Cardiac atrium fibroblast (primary cell): ENCODE results near the gene VSIG10L. TPM values are rescaled to one million over a fixed set of nuclear protein-coding genes. Genes with fewer than 3 reads are reported as not detected.

Experiments
- total RNA-seq: library from RNA; depleted of rRNA; stranded (reverse); fragments of >200 nt; gene quantifications from 2 replicates; pipeline ENCODE4 v1.2.3, GENCODE V29; 2015

Gene VSIG10L
- total RNA-seq, result 0.18 and 0.49 TPM in 2 replicates

GRCh38 chr19:51341976-51342580 lies at the start of gene VSIG10L:
TSS of gene VSIG10L (minus strand) at chr19:51342139. CDS start at chr19:51342124, 15 bp downstream.

GRCh38 chr19:51387924-51388389 lies 46.0 kb upstream of the VSIG10L start, which contains the start of gene LIM2:
TSS of gene LIM2 (minus strand) at chr19:51387974. CDS start at chr19:51387443, 531 bp downstream.

GRCh38 chr19:51372649-51373504 lies 30.9 kb upstream of the VSIG10L start, which contains the start of gene NKG7:
TSS of gene NKG7 (minus strand) at chr19:51372654. CDS start at chr19:51372535, 119 bp downstream.

DNA sequence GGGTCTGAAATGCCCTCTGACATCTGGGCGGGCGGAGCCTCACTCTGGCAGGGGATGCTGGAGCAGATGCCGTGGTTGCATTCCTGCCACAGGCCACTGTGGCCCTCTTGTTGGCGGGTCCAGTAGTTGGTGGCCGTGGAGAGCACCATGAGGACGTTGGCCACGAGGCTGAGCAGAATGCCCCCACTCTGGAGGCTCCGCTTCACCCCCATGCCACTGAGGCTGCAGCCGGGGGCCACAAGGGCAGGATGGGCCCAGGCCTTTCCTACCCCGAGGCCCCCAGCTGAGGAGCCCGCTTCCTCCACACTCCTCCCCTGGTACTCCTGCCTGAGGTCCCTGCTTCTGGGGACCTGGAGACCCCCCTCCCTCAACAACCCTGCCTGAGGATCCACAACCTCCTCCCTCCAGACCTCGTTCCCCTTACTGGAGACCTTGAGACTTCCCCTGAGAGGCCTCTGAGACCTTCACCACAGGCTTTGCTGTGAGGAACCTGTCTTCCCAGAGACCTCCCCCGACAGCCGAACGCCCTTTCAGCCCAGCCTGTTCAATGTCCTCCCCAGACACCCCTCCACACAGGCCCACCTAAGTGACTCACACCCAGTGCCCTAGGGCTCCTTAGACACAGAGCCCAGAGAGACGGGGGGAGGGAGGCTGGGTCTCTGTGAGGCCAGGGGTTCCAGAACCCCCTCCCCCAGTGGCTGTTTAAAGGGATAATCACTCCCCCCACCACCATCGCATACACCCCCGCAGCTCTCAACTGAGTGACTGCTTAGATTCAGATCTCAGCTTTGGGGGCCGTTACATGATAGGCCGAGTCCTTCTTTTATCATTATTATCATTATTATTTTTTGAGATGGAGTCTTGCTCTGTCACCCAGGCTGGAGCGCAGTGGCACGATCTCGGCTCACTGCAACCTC lies 26.7 kb upstream of the VSIG10L start, which contains the start of gene CLDND2:
Gene CLDND2, minus strand, starts transcription at position 638 of the 917 bp plus-strand sequence. Its CDS starts 426 bp downstream, at position 212.

DNA sequence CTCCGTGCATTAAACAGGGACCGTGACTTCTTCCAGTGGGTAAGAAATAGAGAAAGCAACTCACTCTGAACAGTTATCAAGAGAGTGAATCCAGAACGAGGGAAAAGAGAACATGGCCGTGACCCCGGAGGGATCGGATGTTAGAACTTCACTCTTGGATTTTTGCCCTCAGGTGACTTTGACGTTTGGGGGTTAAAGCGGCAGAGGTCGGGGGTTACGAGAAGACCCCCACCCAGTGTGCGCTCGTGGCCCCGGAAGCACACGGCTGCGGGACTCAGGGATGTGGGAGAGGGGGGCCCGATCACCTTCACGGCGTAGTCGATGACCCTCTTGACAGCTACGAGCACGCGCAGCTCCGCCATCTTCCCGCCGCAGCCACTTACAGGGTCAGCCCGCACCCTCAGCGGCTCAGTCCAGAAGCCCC lies 24.0 kb upstream of the VSIG10L start, which contains the start of gene ETFB:
Gene ETFB, minus strand, starts transcription at position 424 of the 424 bp plus-strand sequence. Its CDS starts 62 bp downstream, at position 362.

DNA sequence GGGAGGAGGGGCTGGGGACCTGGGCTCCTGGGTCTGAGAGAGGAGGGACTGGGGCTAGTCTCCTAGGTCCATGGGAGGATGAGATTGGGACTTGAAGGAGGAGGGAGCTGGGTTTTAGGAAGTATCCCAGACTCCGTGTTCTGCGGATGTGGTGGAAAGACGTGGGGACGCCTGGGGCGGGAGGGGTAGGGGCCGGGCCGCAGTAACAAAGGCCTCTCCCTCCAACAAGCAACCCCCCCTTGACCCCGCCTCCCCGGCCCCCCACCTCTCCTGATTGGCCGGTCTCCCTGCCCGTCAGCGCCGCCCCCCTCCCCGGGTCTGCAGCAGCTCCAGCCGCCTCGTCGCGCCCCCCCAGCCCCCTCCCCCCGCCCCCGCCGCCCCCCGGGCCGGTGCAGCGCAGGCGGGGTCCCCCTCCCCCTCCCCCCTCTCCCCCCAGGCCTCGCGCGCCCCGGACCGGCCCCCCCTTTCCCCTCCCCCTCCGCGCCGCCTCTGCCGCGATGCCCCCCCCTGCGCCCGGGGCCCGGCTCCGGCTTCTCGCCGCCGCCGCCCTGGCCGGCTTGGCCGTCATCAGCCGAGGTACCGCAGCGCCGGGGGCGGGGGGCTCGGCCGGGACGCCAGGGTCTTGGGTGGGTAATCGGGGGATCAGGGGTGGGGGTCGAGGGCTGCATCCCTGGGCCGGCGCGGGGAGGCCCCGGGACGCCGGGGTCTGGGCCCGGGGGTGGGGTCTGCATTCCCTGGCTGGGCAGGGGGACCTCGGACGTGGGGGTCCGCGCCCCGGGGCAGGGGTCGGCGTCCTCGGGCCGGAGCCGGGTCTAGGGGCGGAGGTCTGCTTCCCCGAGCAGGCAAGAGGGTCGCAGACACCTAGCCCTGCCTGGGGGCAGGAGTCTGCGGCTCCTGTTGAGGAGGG lies 30.3 kb downstream of the VSIG10L start, which contains the start of gene IGLON5:
Gene IGLON5, plus strand, starts transcription at position 294 of the 907 bp plus-strand sequence. Its CDS starts 204 bp downstream, at position 498.

Other genes starting within 250 kb of the VSIG10L start
- gene CTU1, start 233.7 kb downstream of the VSIG10L start, total RNA-seq, result 8.3 and 12.5 TPM in 2 replicates
- gene SIGLEC9, start 217.2 kb downstream of the VSIG10L start, total RNA-seq, result not detected in 2 replicates
- gene SIGLEC7, start 199.8 kb downstream of the VSIG10L start, total RNA-seq, result not detected in 2 replicates
- gene CD33, start 117.1 kb downstream of the VSIG10L start, total RNA-seq, result not detected in 2 replicates
- not detected in 2 replicates for gene SIGLECL1, start 91.1 kb downstream of the VSIG10L start, total RNA-seq
- 0.32 and 0.90 TPM in 2 replicates for gene IGLON5, start 30.5 kb downstream of the VSIG10L start, total RNA-seq
- gene ETFB, start 24.2 kb upstream of the VSIG10L start, total RNA-seq, result 153 and 165 TPM in 2 replicates
- gene CLDND2, start 26.9 kb upstream of the VSIG10L start, total RNA-seq, result not detected in 2 replicates
- gene NKG7, start 30.5 kb upstream of the VSIG10L start, total RNA-seq, result not detected in 2 replicates
- not detected in 2 replicates for gene LIM2, start 45.8 kb upstream of the VSIG10L start, total RNA-seq
- not detected in 2 replicates for gene C19orf84, start 48.5 kb upstream of the VSIG10L start, total RNA-seq
- gene SIGLEC10, start 75.5 kb upstream of the VSIG10L start, total RNA-seq, result not detected in 2 replicates
- gene SIGLEC8, start 116.3 kb upstream of the VSIG10L start, total RNA-seq, result not detected in 2 replicates
- not detected in 2 replicates for gene CEACAM18, start 136.4 kb upstream of the VSIG10L start, total RNA-seq
- gene SIGLEC12, start 159.7 kb upstream of the VSIG10L start, total RNA-seq, result not detected in 2 replicates
- 0.36 TPM in 1 of 2 replicates, not detected in the other for gene SIGLEC6, start 189.5 kb upstream of the VSIG10L start, total RNA-seq
- 3.6 and 10.7 TPM in 2 replicates for gene ZNF175, start 229.1 kb upstream of the VSIG10L start, total RNA-seq